NOMO-1 treated with DMSO at 0.1 percent for 48 hours (cell line): ENCODE measurements around the gene LSAMP.

Source experiments
- DNase-seq: peaks from one replicate; lab custom pipeline; 2025; ENCODE audit not compliant: unreplicated experiment; lab: John Stamatoyannopoulos, UW

LSAMP gene

DNA sequence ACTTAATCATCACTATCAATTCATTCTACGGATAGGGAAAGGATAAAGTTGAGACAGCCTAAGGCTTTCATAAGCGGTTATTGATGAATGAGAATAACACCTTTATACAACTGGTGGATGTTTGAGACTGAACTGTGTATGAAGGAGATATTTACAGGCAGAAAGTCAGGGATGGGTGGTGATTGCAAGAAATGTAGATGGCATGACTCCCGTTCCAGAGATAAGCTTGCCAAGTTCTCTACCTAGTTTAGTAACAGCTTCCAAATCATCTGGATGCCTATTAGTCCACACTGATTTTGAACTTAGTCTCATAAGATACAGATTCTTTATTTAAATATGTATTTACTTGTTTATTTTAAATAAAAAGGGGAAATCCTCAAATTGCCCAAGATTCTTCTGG is 463.2 kb downstream of the LSAMP start:
- DNase-seq, result no peak

DNA sequence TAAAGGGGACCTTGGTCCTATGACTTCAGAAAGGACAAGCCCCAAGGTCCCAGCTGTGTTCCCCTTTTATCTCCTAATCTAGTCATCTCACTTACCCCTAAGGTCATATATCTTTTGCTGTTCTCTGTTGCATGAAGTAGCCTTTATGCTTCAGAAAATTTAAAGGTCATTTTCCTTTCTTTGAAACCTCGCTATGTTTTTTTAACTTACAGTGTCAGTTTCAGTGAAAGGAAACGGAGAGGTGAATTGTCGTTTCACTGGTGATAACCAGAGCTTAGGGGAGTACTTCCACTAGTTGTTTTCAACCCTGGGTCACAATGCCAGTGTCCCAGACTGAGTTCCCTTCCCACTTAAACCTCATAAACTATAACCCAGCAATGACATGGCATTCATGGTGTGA is 464.6 kb downstream of the LSAMP start:
- no peak for DNase-seq

DNA sequence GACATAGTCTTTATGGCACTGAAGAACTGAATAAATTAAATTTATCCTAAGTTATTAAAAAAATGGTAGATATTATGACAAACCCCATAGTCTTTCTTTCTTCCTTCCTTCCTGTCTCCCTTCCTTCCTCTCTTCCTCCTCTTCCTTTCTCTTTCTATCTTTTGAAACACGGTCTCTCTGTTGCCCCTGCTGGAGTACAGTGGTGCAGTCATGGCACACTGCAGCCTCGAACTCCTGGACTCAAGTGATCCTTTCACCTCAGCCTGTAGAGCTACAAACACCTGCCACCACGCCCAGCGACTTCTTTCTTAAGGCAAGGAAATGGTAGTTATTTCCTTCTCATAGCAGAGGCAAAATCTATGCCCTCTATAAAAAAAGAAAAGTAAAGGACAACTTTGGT is 467.4 kb downstream of the LSAMP start:
- no peak for DNase-seq

DNA sequence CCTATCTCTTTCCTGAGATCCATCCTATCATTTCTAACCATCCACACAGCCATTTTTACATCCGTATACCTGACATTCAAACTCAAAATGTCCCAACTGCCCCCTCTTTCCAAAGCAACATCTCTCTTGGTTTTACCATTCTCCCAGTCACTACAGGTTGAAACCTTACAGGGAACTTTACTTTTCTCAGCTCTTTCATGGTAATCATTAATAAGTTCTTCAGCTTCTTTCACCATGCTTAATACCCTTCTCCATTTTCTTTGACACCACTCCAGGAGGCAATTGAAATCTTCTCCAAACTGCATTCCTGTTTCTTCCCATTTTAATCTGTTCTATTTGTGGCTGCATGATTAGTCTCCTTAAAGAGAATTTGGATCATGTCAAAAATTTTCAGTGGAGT is 469.5 kb downstream of the LSAMP start:
- DNase-seq, result no peak

DNA sequence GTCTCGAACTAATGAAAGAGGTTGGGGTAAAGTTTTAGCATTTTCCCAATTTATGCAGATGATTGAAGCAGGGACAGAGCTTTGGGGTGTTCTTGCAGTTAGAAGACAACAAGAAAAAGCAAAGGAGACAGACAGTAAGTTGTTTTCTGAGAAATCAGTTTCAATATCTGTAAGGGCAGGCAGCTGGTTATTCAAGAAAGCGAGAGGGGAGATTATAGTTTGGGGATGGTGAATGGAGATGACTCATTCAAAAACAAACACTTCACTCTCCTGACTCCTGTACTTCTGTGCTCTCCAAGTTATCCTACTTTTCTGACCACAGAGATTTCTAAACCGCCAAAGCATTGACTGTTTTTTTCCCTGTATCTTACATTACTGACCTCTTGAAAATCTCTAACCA is 469.9 kb downstream of the LSAMP start:
- DNase-seq, result no peak

DNA sequence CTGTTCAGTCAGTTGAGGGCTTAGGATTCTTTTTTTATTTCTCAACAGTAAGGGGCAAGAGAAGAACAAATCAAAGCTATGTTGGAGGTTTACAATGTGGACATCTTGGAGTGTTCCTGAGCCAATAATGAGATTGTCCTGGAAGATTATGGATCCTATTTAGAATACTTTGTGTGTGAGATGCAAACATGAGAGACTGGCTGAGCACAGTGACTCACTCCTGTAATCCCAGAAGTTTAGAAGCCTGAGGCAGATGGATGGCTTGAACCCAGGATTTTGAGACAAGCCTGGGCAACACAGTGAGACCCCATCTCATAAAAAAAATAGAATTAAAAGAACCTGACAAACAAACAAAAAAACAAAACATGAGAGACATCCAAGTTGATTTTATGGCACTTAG is 470.3 kb downstream of the LSAMP start:
- no peak for DNase-seq

DNA sequence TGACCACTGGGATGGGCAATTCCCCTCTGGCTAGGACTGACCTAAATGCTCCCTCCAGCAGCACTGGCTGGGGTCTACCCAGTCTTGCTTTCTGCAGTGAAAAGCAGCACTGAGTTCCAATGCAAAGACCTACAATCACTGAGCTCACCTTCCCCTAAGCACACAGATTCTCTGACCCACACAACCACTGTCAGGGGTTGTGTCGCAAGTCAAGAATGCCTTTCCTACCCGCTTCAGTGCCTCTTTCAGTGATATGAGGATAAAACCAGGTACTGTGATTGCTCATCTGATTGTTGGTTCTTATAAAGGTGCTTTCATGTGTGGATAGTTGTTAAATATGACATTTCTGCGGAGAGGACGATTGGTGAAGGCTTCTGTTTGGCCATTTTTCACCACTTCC is 476.4 kb downstream of the LSAMP start:
- DNase-seq, result no peak

DNA sequence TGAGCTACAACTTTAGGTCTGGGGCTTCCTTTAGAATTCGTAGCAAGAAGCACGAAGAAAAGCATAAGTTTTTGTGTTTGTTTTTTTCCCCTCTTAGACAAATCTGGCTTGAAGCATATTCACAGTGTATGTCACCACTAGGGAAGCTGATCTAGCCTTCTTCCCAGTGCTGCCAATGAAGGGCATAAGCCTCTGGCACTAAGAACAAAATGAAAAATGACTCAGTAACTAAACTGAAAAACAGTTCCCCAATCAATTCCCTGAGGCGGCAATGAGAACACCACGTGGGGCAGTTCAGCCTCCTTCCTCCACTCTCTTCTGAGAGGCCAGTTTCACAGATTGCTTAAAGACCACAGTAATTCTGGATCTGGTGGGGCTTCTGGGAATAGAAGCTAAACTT is 483.9 kb downstream of the LSAMP start:
- DNase-seq, result no peak

DNA sequence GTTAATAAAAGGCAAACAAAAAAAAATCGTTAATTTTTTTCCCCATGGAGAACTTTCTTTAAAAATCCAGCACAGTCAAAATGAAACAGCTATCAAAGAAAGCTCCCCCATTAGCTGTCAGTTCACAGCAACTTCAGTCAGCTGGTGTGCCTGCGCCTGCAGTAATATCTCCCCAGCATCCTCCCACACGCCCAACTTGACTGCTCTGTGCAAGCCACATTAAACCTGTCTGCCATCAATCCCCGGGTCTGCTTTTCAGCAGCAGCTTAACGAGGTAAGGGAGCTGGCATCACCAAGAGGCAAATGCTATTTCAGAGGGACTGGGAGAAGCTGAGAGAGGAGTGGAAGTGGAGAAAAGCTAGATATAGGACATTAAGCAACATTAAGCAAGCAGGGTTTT is 484.5 kb downstream of the LSAMP start:
- DNase-seq, result no peak

DNA sequence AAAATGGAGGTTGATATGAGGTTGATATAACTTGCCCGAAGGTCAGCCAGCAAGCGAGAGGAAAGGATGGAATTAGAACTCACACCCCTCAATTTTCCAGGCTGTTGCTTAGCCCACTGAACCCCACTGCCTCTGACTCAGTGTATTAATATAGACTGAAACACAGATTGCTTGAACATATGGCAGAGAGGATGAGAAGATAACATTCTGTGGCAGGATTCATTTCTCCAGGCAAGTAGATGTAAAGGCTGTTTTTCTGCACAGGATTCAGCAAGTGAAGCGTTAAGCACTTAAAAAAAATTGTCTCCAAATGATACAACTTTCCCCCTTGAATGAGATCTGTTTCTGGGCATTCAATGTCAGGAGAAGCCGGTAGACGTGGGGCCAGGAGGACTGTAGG is 486.8 kb downstream of the LSAMP start:
- no peak for DNase-seq

DNA sequence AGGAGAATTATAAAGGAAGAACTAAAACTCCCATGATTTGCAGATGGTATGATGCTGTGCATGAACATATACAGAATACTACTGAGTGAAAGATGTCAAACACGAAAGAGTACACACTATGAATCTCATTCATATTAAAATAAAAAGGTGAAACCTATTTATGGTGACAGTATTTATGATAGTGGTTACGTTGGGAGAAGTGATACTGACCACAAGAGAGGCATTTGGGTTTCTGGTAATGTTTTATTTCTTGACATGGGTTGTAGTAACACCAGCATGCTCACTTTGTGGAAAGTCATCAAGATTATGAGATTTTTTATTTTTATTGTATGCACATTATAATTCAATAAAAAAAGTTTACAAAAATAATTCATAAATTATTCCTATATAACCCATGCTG is 498.0 kb downstream of the LSAMP start:
- DNase-seq, result peak; percentile 76

DNA sequence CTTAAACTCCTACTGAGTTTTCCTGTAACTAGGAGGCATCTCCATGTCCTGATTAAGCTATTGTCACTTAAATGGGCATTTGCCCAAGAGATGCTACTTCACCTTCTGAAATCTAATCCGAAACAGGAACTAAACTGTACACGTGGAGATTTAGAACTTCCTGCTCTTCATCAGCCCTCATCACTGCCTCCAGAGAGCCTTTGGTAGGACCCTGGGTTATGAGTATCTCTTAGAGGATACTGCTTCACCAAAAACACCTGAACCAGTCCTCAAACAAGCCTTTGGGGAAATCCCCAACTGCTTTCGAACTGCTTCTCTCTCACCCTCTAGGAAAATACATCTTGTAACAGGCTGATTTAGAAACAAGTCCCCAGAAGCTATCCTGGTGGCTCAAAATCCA is 501.7 kb downstream of the LSAMP start:
- DNase-seq, result peak; percentile 15

DNA sequence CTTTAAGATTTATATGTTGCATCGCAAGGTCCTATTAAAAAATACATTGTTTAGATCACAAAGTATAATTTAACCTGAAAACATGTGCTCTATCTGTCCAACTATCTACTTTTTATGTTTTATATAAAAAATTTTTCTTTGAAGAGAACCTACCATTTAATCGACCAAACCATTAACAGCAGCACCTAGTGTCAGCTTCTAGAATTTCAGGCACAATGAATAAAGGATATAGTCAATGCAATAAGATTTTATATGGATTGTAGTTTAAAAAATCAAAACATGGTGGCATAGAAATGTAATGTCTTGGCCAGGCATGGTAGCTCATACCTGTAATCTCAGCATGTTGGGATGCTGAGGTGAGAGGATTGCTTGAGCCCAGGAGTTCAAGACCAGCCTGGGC is 508.2 kb downstream of the LSAMP start:
- DNase-seq, result no peak

DNA sequence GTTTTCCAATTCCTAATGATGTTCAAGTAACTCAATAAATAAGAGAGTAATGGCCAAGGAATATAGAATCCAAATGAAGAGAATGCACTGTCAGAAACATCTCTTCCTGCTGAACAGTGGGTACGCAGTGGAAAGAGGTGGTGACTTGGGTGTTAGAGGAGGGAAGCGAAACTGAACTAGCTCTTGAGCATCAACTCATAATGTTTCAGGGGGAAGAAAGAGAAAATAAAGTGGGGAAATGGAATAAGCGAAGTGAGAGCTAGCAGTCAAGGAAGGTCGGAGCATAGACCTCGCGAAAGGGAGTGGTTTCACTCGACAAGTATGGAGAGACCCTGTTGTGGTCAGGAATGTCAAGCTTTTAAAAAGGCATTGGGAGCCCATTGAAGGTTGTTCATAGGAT is 512.5 kb downstream of the LSAMP start:
- DNase-seq, result peak; percentile 76

DNA sequence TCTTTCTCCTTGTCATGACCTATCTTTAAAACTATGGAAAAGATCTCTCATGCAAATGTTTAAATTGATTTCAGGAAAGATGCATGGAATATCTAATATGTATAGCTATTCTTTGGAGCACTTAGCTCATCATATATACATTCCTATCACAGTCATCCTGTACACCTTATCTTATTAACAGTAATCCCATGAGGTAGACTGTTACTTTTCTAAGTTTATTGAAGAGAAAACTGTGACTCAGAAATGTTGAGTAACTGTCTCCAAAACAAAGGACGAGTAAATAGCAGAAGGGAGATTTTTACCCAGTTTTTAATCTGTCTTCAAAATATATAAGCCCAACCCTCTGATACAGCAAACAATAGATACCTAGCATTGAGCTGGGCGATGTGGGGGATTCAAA is 513.7 kb downstream of the LSAMP start:
- no peak for DNase-seq

DNA sequence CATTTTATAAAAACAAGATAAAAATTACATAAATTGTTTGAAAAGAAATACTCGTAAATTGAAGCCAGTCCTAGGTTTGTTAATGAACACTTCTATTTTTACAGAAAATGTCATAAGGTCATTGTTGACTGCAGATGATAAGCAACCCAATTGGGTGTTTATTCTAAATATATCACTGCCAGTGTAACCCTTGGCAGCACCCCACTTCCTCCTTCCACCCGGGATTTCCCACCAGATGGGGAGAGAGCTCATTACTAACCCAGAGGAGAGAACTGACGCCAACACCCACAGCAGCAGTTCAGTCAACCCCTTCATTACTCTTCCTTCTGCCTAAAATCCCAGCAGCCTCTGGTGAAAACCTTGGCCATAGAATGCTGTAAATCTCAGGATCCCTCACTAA is 514.4 kb downstream of the LSAMP start:
- DNase-seq, result no peak

DNA sequence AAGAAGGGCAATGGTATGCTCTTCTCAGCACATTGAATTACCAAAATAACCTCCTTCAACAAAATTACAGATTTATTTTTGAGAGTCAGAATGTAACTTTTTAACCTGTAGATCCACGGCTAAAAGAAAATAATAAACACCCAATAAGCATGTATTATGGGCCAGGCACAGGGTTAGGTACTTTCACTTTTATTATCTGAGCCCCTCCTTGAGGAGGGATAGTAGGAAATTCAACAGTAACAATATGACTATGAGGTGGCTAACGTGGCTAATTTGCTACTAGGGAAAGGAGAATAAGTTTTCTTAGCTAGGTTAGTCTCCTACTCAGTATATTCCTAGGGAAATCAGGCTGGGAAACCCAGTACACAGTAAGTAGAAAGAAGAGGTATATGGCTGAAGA is 515.1 kb downstream of the LSAMP start:
- no peak for DNase-seq

DNA sequence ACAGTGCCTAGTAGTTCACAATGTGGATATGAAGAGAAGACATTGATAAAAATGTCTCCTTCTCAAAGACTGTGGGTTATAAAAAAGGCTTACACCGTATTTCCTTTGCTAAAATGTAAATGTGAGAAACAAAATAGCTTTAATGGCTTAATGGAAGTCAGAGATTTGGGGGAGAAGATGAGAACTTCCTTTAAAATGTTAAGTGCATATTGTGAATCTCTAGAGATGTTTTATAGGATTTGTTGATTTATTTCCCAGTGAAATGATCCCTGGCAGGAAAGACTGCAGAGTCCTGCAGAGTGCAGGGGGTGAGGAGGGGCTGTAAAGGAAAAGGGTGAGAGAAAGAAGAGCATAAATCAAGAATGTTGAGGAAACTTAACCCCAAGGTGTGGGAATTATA is 516.9 kb downstream of the LSAMP start:
- DNase-seq, result no peak

DNA sequence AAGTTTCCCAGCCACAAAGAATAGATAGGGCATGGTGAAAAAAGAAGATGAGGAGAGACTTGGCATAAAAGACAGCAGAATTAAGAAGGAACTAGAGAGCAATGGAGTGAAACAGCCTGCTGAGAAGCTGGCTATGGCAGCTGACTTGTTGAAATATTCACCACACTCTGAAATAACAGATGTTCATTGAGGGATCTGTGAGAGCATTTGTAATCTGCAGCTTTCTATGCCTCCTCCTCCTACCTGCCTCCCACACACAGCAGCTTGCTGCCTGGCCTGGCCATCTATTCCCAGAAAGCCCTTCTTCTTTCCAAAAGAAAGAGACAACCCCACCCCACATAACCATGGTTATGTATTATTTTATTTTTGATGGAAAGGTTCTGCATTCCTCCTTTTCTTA is 518.1 kb downstream of the LSAMP start:
- DNase-seq, result no peak

DNA sequence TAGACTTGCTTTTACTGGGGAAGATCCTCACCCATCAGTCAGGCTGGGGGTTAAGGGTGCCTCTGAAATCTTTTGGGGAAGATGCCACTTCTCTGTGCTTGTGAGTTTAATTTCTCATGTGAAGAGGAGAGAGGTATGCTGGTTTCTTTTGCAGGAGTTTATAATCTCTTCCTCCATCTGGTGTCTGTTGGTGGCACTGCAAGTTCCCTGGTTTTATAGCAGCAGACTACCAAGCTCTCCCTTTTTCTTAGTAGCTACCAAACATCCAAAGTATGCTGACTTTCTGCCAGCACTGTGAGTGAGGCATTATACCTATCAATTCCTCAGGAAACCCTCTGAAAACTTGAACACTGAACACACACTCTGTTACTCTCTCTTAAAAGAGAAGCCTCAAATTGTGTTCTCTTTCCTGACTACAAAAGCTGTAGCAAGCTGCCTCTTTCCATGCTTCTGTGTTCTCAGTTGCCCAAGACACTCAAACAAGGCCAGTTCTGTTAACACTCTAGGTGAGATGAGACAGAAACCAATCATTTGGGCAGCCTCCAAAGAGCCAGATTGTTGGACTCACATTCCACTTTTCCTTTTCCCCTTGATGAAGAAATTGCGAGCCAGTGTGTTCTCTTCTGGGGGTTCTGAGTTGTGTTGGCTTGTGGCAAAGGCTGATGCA is 522.5 kb downstream of the LSAMP start:
- DNase-seq, result no peak

DNA sequence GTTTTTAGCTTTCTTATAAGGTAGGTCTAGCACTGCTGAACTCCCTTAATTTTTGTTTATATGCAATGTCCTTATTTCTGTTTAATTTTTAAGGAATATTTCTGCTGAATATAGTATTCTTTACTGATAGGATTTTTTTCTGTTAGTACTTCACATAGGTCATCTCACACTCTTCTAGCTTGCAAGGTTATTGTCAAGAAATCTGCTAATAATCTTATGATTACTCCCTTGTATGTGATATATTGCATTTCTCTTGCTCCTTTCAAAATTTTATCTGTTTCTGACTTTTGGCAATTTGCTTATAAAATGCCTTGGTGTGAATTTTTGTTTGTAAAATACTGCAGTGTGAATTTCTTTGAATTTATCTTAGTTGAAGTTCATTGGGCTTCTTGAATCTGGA is 523.6 kb downstream of the LSAMP start:
- no peak for DNase-seq

DNA sequence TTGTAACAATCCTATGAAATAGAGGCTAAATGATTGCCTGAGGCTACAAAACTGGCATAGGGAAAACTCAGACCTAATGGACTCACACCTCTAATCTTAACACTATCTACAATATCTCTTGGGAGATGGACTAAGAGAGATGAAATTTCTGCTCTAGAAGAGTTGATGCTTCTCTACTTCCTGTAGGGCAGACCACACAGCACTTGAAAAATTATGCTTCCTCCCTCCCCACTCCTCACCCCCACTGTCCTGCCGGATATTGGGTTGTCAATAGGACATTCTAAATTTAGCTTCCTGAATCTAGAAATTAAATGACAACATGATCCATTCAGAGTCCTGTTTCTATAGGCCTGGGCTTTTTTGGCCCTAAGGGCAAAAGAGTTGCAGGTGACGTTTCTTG is 526.4 kb downstream of the LSAMP start:
- no peak for DNase-seq

DNA sequence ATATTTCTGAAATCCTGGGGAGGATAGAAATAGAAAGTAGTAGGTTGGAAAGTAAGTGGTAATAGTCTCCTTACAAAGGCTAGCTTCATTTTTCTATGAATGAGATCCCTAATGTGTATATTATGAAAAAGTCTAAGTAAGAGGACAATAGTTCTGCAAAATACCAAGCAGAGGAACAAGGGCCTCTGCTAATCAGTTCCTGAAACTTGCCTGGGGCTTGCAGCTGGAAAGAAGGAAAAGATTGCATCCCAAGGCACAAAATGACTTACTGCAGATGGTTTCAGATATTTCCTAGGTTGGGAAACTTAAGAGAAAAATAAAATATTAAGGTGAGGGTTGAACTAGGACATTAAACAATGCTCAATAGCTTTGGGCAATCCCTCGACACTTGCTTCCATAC is 528.4 kb downstream of the LSAMP start:
- DNase-seq, result no peak

DNA sequence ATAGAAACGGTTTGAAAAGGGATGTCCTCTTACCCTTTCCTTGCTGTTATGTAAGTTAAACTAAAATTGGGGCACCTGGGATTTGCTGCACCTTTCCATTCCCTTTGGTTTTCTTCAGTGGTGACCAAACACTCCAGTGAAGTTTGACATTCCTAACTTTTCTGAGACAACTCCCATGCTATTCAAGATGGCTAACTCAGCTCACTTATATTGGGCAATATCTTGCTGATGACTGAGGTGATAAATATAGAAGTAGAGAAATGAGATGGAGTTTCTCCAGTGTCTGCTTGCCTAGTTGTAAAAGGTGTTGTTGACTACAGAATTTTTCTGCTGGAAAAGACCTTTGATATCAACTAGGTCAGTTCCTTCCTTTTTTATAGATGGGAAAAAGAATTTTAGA is 530.2 kb downstream of the LSAMP start:
- DNase-seq, result no peak
